Activated naive CD4-positive, alpha-beta T cell treated with anti-CD3 and anti-CD28 coated beads, Interleukin-2, amount 10 ng/mL, durations not matched to agents 7 days and 5 days (primary cell): ENCODE data around the gene PRELP.

Experiments used
- CTCF ChIA-PET: fragments of 350-600 bp; sonication (Branson Sonifier 250); formaldehyde crosslinking; loops from one replicate; lab custom pipeline; 2021; ENCODE audit warnings: antibody characterized with exemption; lab: Charles Lee
- DNase-seq: peaks from one replicate; pipeline ENCODE4 v3.0.0-alpha.2; 2020
- H3K27ac Mint-ChIP-seq: one replicate; pipeline ENCODE4 v1.8.0; 2021; ENCODE audit warnings: mild to moderate bottlenecking, moderate library complexity, mixed read lengths
- H3K27me3 Mint-ChIP-seq: one replicate; pipeline ENCODE4 v1.8.0; 2021; ENCODE audit warnings: mild to moderate bottlenecking, mixed read lengths
- H3K36me3 Mint-ChIP-seq: one replicate; pipeline ENCODE4 v1.8.0; 2021; ENCODE audit warnings: mixed read lengths
- H3K4me1 Mint-ChIP-seq: one replicate; pipeline ENCODE4 v1.8.0; 2021; ENCODE audit warnings: mixed read lengths
- H3K4me3 Mint-ChIP-seq: one replicate; pipeline ENCODE4 v1.8.0; 2021; ENCODE audit warnings: mild to moderate bottlenecking, moderate library complexity, mixed read lengths
- H3K9me3 Mint-ChIP-seq: one replicate; pipeline ENCODE4 v1.8.0; 2021; ENCODE audit warnings: mixed read lengths

PRELP gene

DNA sequence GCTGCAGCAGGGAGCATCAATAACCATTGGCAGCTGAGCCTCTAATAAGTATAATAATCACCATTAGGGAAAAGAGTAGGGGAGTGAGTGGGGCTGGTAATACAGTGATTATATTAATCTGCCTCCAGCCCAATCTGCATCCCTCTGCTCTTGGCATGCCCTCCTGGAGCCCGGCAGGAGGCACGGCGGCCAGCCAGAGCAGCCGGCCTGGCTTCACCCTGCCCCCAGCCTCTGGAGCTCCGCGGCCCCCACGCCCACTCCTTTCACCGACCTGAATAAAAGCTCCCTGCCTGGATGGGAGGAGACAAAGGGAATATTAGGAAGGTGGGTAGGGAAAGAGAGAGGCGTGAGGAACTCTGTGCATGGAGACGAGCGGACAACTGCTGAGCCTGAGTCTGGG lies 46.6 kb downstream of the PRELP start:
- CTCF ChIA-PET: no interaction called here
- Mint-ChIP-seq H3K4me1 (no peaks in the 10 kb centered on the region), H3K27ac (no peak overlapping the region), H3K27me3 (peaks cover 10% of the 10 kb centered on the region), H3K9me3 (no peaks in the 10 kb centered on the region), H3K36me3 (no peaks in the 10 kb centered on the region), H3K4me3 (no peak overlapping the region)
- DNase-seq: no peak

DNA sequence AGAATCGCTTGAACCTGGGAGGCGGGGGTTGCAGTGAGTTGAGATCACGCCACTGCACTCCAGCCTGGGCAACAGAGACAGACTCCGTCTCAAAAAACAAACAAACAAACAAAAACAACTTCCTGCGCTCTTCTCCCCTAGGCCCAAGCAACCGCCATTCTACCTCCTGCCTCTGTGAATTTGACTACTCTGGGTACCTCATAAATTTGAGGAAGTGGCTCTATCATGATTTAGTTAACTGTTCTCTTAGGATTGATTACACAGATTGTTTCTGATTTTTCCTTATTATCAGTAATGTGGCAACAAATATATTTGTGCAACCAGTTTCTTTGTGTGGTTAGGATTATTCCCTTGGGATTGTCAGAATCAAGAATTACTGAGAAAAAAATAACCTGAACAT lies 48.1 kb downstream of the PRELP start:
- Mint-ChIP-seq H3K36me3 (no peaks in the 10 kb centered on the region), H3K27me3 (peaks cover 10% of the 10 kb centered on the region), H3K27ac (no peak overlapping the region), H3K9me3 (no peaks in the 10 kb centered on the region), H3K4me3 (no peak overlapping the region), H3K4me1 (no peaks in the 10 kb centered on the region)
- no peak for DNase-seq
- CTCF ChIA-PET: interaction anchor here (1.4 kb wide), 1 partner anchor 19 kb away, joined by 3 read pairs; no protein-coding TSS in a partner anchor

DNA sequence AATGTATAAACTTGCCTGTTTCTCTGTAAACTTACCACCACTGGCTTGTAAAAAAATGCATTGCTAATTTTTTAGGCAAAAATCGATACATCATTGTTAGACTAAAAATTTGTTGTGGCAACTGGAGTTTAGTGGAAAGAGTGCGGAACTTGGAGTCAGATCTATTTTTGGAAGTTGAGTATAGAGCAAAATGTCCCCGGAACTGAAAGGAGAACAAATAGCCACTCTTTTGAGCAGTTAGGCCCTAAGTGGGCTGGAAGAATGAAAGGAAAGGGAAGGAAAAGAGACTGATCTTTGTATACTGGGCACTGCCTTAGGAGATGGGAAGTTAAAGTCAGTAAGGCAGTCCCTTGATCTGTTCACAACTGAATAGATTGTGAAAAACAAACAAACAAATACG lies 48.5 kb downstream of the PRELP start:
- Mint-ChIP-seq H3K27ac (no peak overlapping the region), H3K36me3 (no peaks in the 10 kb centered on the region), H3K4me1 (no peaks in the 10 kb centered on the region), H3K27me3 (peaks cover 10% of the 10 kb centered on the region), H3K9me3 (no peaks in the 10 kb centered on the region), H3K4me3 (no peak overlapping the region)
- CTCF ChIA-PET: interaction anchor here (1.0 to 1.4 kb wide), 2 partner anchors 11 to 20 kb away, joined by 3 read pairs; no protein-coding TSS in a partner anchor
- DNase-seq: no peak

DNA sequence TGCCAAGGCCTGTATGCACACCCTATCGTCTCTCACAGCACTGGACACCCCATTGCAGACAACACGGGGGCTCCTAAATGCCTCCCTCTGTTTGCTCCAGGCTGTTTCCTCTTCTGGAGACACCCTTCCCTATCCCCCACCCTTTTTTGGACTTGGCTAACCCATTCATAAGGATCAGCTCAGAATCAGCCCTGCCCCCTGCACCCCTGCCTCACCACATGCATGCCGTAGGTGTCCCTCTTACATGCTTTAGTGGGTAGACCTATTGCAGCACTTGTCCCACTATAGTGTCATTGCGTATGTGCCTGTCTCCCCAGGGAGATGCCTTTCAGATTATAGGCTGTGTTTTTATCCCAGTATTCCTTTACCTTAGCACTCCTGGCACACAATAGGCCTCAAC lies 49.2 kb downstream of the PRELP start:
- Mint-ChIP-seq H3K27me3 (peaks cover 10% of the 10 kb centered on the region), H3K4me3 (no peak overlapping the region), H3K9me3 (no peaks in the 10 kb centered on the region), H3K4me1 (no peaks in the 10 kb centered on the region), H3K36me3 (no peaks in the 10 kb centered on the region), H3K27ac (no peak overlapping the region)
- CTCF ChIA-PET: interaction anchor here (1.0 to 1.4 kb wide), 2 partner anchors 10 to 178 kb away, joined by 3 read pairs; no protein-coding TSS in a partner anchor
- DNase-seq: no peak

GRCh38 chr1:203525685-203526084 lies 50.1 kb downstream of the PRELP start:
- no peak for DNase-seq
- Mint-ChIP-seq H3K36me3 (no peaks in the 10 kb centered on the region), H3K27me3 (peaks cover 5% of the 10 kb centered on the region), H3K9me3 (no peaks in the 10 kb centered on the region), H3K27ac (no peak overlapping the region), H3K4me3 (no peak overlapping the region), H3K4me1 (no peaks in the 10 kb centered on the region)
- CTCF ChIA-PET: interaction anchor here (1.4 kb wide), 1 partner anchor 177 kb away, joined by 3 read pairs; no protein-coding TSS in a partner anchor

DNA sequence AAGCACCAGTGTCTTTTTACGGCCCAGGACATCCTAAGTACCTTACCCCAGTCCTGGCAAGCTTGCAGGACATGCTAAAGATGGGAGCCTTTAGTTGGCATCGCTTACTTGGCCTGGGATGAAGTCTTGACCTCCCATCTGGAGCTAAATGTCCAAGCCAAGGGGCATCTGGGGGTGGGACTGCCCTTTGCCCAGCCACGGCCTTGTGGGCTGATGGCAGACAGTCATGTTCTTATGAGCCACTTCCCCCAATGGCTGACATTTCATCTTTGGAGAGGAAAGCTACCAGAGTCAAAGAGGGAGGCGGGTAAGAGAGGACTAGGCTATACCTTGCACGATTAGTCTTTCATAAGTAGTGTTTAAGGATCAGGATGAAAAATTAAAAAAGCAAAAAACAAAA lies 50.5 kb downstream of the PRELP start:
- no peaks in the 10 kb centered on the region for H3K36me3 Mint-ChIP-seq
- H3K27me3 Mint-ChIP-seq: peaks cover 5% of the 10 kb centered on the region
- H3K4me3 Mint-ChIP-seq: no peak overlapping the region
- CTCF ChIA-PET: interaction anchor here (1.5 kb wide), 1 partner anchor 38 kb away, joined by 3 read pairs; no protein-coding TSS in a partner anchor
- DNase-seq: no peak
- no peaks in the 10 kb centered on the region for H3K9me3 Mint-ChIP-seq
- no peaks in the 10 kb centered on the region for H3K4me1 Mint-ChIP-seq
- H3K27ac Mint-ChIP-seq: no peak overlapping the region

DNA sequence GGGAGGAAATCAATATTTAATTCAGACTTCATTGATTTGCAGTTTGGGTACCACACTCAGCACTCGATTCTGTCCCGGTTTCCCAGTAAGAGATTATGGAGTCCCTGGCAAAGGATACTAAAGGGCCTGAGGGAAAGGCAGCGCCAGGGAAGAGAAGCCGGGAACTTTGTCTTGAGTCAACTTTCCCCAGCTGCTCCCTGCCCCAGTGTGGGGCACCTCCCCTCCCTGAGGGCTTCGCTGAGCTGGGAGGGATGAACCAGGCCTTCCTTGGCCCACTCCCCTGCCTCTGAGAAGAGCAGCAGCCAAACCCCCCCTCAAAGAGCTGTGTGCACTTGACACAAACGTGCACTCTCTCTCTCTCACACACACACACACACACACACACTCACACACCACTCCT lies 51.0 kb downstream of the PRELP start:
- no peak for DNase-seq
- peaks cover 1% of the 10 kb centered on the region for H3K27me3 Mint-ChIP-seq
- no peaks in the 10 kb centered on the region for H3K9me3 Mint-ChIP-seq
- CTCF ChIA-PET: interaction anchor here (1.5 kb wide), 1 partner anchor 39 kb away, joined by 3 read pairs; no protein-coding TSS in a partner anchor
- H3K27ac Mint-ChIP-seq: no peak overlapping the region
- no peaks in the 10 kb centered on the region for H3K36me3 Mint-ChIP-seq
- no peak overlapping the region for H3K4me3 Mint-ChIP-seq
- no peaks in the 10 kb centered on the region for H3K4me1 Mint-ChIP-seq

GRCh38 chr1:203527013-203527412 lies 51.4 kb downstream of the PRELP start:
- Mint-ChIP-seq H3K36me3 (no peaks in the 10 kb centered on the region), H3K4me3 (no peak overlapping the region), H3K9me3 (no peaks in the 10 kb centered on the region), H3K27ac (no peak overlapping the region), H3K4me1 (no peaks in the 10 kb centered on the region), H3K27me3 (no peaks in the 10 kb centered on the region)
- DNase-seq: no peak
- CTCF ChIA-PET: interaction anchor here (0.7 to 2.0 kb wide), 3 partner anchors 20 to 185 kb away, joined by 3 to 5 read pairs (median 4); no protein-coding TSS in a partner anchor

- no peaks in the 10 kb centered on the region for H3K27me3 Mint-ChIP-seq
- CTCF ChIA-PET: interaction anchor here (2.0 kb wide), 1 partner anchor 186 kb away, joined by 4 read pairs; no protein-coding TSS in a partner anchor
Measured at GRCh38 chr1:203528063-203528462, 52.5 kb downstream of the PRELP start.

DNA sequence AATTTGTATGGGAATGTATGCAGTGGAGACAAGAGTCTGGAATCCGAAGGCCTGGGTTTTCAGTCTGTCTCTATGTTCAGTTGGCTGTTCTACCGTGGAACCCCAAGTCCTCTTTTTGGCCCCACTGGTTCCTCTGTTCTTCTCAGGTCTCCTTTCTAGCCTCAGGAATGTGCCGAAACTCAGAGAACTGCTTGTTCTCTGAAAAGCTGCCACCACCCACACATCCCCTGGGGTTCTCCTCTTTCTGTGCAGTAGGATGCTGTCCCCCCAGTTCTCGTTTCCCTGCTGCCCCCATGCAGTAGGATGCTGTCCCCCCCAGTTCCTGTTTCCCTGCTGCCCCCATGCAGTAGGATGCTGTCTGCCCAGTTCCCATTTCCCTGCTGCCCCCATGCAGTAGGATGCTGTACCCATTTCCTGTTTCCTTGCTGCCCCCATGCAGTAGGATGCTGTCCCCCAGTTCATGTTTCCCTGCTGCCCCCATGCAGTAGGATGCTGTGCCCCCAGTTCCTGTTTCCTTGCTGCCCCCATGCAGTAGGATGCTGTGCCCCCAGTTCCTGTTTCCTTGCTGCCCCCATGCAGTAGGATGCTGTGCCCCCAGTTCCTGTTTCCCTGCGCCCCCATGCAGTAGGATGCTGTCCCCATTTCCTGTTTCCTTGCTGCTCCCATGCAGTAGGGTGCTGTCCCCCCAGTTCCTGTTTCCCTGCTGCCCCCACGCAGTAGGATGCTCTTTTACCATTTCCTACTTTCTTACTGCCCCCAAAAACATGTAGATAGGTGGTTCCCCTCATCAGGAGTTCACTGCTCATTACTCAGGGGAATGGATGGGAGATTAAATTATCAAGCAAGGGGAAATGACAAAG lies 53.6 kb downstream of the PRELP start:
- no peak for DNase-seq
- Mint-ChIP-seq H3K9me3 (no peaks in the 10 kb centered on the region), H3K4me1 (no peaks in the 10 kb centered on the region), H3K27ac (no peak overlapping the region), H3K27me3 (no peaks in the 10 kb centered on the region), H3K4me3 (no peak overlapping the region), H3K36me3 (no peaks in the 10 kb centered on the region)
- CTCF ChIA-PET: interaction anchor here (2.0 kb wide), 1 partner anchor 187 kb away, joined by 4 read pairs; no protein-coding TSS in a partner anchor

More at GRCh38 chr1:203528063-203528462, 52.5 kb downstream of the PRELP start:
- Mint-ChIP-seq H3K9me3 (no peaks in the 10 kb centered on the region), H3K36me3 (no peaks in the 10 kb centered on the region), H3K4me3 (no peak overlapping the region), H3K27ac (no peak overlapping the region), H3K4me1 (no peaks in the 10 kb centered on the region)
- no peak for DNase-seq

GRCh38 chr1:203531063-203531462 lies 55.5 kb downstream of the PRELP start:
- DNase-seq: no peak
- CTCF ChIA-PET: interaction anchor here (0.6 kb wide), 1 partner anchor 312 kb away, joined by 3 read pairs; no protein-coding TSS in a partner anchor
- peaks cover 7% of the 10 kb centered on the region for H3K27me3 Mint-ChIP-seq
- no peak overlapping the region for H3K27ac Mint-ChIP-seq
- H3K4me3 Mint-ChIP-seq: no peak overlapping the region
- no peaks in the 10 kb centered on the region for H3K36me3 Mint-ChIP-seq
- H3K4me1 Mint-ChIP-seq: no peaks in the 10 kb centered on the region
- H3K9me3 Mint-ChIP-seq: no peaks in the 10 kb centered on the region

DNA sequence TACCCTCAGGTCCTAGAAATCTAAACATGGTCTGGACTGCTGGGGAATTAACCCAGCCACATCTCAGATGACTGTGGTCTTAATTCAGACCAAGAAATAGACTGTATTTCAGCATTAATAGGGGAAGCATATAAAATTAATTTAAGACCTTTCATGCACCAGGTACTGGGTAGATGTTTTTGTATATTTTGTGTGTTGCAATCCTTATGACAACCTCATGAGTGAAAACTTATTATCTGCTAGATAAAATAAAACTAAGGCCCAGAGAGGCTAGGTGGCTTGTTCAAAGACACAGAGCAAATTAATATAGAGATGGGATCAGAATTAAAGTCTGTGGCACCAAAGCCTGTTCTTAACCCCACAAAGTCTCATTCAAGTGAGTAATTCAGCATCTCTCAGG lies 58.4 kb downstream of the PRELP start:
- Mint-ChIP-seq H3K4me3 (no peak overlapping the region), H3K27me3 (peaks cover 11% of the 10 kb centered on the region), H3K9me3 (no peaks in the 10 kb centered on the region), H3K36me3 (no peaks in the 10 kb centered on the region), H3K27ac (no peak overlapping the region), H3K4me1 (no peaks in the 10 kb centered on the region)
- DNase-seq: no peak
- CTCF ChIA-PET: no interaction called here

- no peaks in the 10 kb centered on the region for H3K9me3 Mint-ChIP-seq
- DNase-seq: no peak
- H3K4me3 Mint-ChIP-seq: no peak overlapping the region
- H3K4me1 Mint-ChIP-seq: no peaks in the 10 kb centered on the region
- CTCF ChIA-PET: interaction anchor here (1.3 kb wide), 1 partner anchor 10 kb away, joined by 3 read pairs; no protein-coding TSS in a partner anchor
- no peak overlapping the region for H3K27ac Mint-ChIP-seq
- peaks cover 11% of the 10 kb centered on the region for H3K27me3 Mint-ChIP-seq
- H3K36me3 Mint-ChIP-seq: no peaks in the 10 kb centered on the region
Measured at GRCh38 chr1:203534526-203534925, 58.9 kb downstream of the PRELP start.

GRCh38 chr1:203536575-203536974 lies 61.0 kb downstream of the PRELP start:
- Mint-ChIP-seq H3K36me3 (no peaks in the 10 kb centered on the region), H3K27me3 (peaks cover 11% of the 10 kb centered on the region), H3K4me1 (no peaks in the 10 kb centered on the region), H3K9me3 (no peaks in the 10 kb centered on the region), H3K4me3 (no peak overlapping the region), H3K27ac (no peak overlapping the region)
- CTCF ChIA-PET: no interaction called here
- no peak for DNase-seq
